GM20431 (cell line): ENCODE results near the gene AGR3.

Experiments used
- in situ Hi-C: fragments of 300-500 bp; cut with MseI, MboI; formaldehyde crosslinking; loops from one replicate; pipeline ENCODE4 v1.15.0; 2020; ENCODE audit warnings: low sequenced_read_pairs; ENCODE audit not compliant: unreplicated experiment

AGR3 gene

GRCh38 chr7:16838891-16839290 is 42.9 kb downstream of the AGR3 start:
- in situ Hi-C loops, result no loop called here

DNA sequence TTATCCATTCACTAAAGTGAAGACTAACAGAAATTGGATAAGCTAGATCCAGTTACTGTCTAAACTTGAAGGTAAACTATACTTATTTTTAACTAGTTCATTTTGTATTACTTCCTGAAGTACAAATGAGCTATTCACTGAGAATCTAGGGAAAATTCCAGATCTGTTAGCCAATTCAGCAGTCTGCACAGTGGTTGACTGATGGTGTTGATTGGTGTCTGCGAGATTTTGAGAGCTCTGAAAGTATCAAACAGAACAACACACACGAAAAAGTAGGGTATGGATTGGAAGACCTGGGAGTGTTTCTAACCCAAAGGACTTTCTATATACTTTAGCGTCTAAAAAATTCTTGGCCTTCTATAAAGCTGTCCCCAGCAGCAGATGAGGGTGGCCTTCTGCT is 43.4 kb downstream of the AGR3 start:
- in situ Hi-C loops, result no loop called here

- in situ Hi-C loops, result no loop called here
These were observed 45.3 kb downstream of the AGR3 start for GRCh38 chr7:16836481-16836880.

DNA sequence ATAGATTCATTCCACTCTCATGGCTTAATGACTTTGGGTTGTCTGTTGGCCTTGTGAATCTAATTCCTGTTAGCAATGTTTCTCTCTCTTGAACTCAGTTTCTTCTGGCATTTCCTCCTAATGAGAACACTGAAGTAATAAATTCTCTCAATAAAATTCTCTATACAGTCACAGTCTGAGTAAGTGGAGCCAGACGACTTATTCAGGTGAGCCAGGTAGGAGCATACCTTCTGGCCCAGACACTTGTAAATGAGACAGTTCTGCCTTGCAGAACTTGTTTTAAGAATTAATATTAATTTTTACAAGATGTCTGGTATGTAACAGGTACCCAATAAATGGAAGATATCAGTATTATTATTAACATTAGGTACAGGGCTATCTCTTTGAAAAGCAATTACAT is 48.4 kb downstream of the AGR3 start:
- in situ Hi-C loops, result no loop called here

DNA sequence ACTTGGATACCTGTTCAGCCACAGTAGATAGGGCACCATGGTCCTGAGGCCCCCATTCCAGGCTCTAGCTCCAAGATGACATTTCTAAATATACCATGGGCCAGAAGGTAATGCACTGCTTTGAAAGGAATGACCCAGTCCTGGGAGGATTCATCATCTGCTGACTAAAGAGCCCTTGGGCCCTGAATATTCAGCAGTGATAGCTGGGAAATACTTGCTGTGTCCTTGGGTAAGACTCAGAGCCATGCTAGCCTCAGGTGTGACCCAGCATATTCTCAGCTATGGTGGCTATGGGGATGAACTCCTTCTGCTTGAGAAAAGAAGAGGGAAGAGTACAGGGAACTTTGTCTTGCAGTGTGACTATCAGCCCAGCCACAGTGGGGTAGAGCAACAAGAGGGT is 55.7 kb downstream of the AGR3 start:
- in situ Hi-C loops, result no loop called here

- in situ Hi-C loops, result no loop called here
These were observed 59.8 kb downstream of the AGR3 start for GRCh38 chr7:16822029-16822428.

- in situ Hi-C loops, result no loop called here
These were observed 63.1 kb downstream of the AGR3 start for GRCh38 chr7:16818732-16819131.

DNA sequence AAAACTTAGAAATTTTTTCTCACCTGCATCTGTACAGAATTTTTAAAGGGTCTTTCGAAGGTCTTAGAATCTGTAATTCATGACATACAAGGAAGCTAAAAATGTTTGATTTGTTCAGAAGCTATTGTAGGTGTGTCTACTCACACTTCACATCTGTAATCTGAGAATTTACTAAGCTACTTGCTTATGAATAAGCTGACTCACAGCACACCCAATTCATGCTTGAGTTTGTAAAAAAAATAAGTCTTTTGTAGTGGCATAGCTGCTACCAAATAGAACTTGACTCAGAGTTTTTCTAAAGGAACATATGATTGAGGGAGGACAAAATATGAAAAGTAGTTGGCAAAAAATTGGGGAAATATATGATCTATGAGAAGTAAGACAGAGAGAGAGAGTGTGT is 64.2 kb downstream of the AGR3 start:
- in situ Hi-C loops, result no loop called here

DNA sequence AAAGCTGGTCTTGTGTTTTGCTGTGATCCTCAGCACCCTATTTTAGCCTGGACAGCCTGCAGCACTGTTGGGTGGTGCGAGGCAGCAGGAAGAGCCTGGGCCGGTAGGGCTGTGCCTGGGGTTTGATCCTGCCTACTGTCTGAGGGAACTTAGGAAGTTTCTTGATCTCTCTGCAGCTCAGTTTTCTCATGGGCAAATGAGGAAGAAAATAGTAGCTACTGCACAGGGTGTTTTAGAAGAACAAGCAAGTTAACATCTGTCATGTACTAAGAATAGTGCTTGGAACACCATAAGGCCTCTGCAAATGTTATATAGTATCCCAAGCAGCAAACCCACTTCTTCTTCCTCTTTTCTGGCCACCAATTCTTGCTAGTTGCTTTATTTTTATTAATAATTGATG is 65.0 kb downstream of the AGR3 start:
- in situ Hi-C loops, result no loop called here

GRCh38 chr7:16815001-16815400 is 66.8 kb downstream of the AGR3 start:
- in situ Hi-C loops, result no loop called here

DNA sequence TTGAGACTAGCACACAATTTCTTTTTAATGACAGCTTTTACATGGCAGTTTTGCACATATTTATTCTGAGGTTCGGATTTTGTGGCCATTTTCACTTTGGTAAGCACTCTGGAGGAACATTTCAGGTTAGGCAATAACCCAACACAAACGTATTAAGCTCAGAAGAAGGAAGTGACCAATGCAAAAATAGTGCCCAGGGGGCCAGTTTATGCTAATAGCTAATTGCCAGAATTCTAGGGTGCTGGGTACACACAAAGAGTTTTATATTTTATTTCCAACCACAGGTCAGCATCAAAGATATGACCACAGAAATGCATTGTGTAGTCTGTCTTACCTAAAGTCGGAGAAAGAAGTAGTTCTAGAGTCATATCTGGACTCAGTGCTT is 68.6 kb downstream of the AGR3 start:
- in situ Hi-C loops, result no loop called here

DNA sequence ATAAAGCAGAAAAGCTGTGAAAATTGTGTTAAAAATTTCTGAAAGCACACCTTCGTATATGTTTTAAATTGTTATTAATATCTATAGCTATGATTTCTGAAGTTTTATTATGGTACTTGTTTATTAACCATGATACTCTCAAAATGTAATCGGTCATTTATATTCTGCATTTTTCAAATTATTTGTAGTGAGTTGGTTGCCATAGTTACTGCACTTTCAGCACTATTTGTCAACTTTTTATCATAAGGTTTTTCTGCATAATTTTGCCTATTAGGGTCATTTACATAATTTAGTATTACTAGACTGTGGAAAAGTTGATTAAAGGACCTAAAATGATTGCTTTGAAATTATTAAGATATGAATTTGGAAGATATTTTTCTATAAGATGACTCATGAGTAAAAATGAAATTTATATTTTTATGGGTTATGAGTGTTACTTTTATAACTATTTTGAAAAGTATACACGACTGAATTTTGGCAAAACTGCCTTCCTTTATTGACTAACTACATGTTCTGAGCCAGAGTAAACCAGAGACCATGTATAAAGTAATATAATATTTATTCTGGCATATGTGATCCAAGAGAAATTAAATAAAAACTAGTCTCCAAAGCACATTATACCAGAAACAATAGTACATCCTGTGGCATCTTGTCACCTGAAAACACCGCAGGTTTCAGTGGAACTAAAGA is 69.1 kb downstream of the AGR3 start:
- in situ Hi-C loops, result no loop called here

DNA sequence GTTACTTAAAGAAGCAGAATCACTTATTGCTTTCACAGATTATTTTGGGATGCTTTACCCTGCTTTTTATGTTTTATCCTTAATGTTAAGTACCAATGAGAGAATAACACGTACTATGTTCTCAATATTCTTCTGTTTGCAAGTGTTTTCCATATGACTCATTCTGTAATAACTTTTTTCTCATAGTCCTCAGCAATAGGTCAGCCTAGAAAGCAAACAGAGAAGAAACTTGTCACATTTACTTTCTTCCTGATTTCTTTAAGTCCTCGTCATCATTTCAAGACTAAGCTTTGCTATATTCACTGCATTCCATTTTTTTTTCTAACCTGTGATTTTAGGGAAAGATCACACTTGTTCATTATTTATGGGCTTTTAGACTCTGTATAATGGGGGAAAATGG is 70.2 kb downstream of the AGR3 start:
- in situ Hi-C loops, result no loop called here

- in situ Hi-C loops, result no loop called here
These were observed 71.2 kb downstream of the AGR3 start for GRCh38 chr7:16810573-16810972.

DNA sequence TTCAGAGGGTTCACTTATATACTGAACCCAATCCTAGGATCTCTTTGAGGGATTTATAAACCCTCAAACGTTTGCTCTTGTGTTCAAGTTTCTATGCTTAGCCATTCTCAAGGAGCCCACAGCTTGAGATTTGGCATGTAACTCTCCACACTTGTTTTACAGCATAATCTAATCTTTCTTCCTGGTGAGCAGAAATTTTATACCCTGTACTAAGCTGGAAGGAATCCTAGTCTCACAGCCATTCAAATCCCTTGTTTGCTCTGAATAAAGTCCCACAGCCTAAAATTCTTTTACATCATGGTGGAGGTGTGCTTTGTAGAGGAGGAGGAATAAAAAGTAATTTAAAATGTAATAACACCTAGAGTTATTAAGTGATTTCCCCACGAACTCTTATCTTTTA is 71.7 kb downstream of the AGR3 start:
- in situ Hi-C loops, result no loop called here
